IPS-NIHi7 (cell line): Measurements from ENCODE around the gene DSG3.
"Not testable (repeated sequence)": the region's sequence is repeated elsewhere in the genome, so short reads cannot be mapped to it uniquely, and the experiment has no call there.

Experiments used
- DNase-seq: peaks from one replicate; pipeline ENCODE4 v3.0.0; 2012; ENCODE audit warnings: mixed read lengths; ENCODE audit errors: extremely low spot score

DSG3 gene

GRCh38 chr18:31491586-31491985 is 44.0 kb downstream of the DSG3 start:
- DNase-seq, result no peak

- no peak for DNase-seq
Observed at GRCh38 chr18:31492671-31493070, 45.1 kb downstream of the DSG3 start.

GRCh38 chr18:31493171-31493570 is 45.6 kb downstream of the DSG3 start:
- DNase-seq, result no peak

- DNase-seq, result no peak
Observed at GRCh38 chr18:31493941-31494340, 46.4 kb downstream of the DSG3 start.

GRCh38 chr18:31494705-31495244 is 47.2 kb downstream of the DSG3 start:
- DNase-seq, result not testable (repeated sequence)

- no peak for DNase-seq
Observed at GRCh38 chr18:31497404-31497835, 49.9 kb downstream of the DSG3 start.

- peak; percentile 92 for DNase-seq
Observed at GRCh38 chr18:31497836-31498573, 50.5 kb downstream of the DSG3 start, which contains the start of gene DSG2. DSG2 (plus strand) TSS chr18:31498177; CDS start chr18:31498252, 75 bp downstream.

- no peak for DNase-seq
Observed at GRCh38 chr18:31498574-31499524, 51.3 kb downstream of the DSG3 start.

GRCh38 chr18:31500051-31500688 is 52.6 kb downstream of the DSG3 start:
- no peak for DNase-seq

GRCh38 chr18:31503011-31503410 is 55.5 kb downstream of the DSG3 start:
- DNase-seq, result no peak

GRCh38 chr18:31504455-31505147 is 57.1 kb downstream of the DSG3 start:
- no peak for DNase-seq

GRCh38 chr18:31505156-31505555 is 57.6 kb downstream of the DSG3 start:
- no peak for DNase-seq

- DNase-seq, result no peak
Observed at GRCh38 chr18:31506024-31506742, 58.6 kb downstream of the DSG3 start.

GRCh38 chr18:31507124-31507523 is 59.6 kb downstream of the DSG3 start:
- not testable (repeated sequence) for DNase-seq

GRCh38 chr18:31508781-31509180 is 61.2 kb downstream of the DSG3 start:
- DNase-seq, result no peak

GRCh38 chr18:31509571-31509970 is 62.0 kb downstream of the DSG3 start:
- no peak for DNase-seq

GRCh38 chr18:31510319-31510718 is 62.8 kb downstream of the DSG3 start:
- DNase-seq, result no peak

- no peak for DNase-seq
Observed at GRCh38 chr18:31511098-31511497, 63.6 kb downstream of the DSG3 start.

- DNase-seq, result peak; percentile 40
Observed at GRCh38 chr18:31512203-31512764, 64.7 kb downstream of the DSG3 start.
